CD4-positive, alpha-beta memory T cell (primary cell): ENCODE data around the gene PHAF1. TPM values are rescaled to one million over a fixed set of nuclear protein-coding genes. Genes with fewer than 3 reads are reported as not detected.

ENCODE experiments used
- CTCF ChIA-PET: fragments of 350-600 bp; sonication (Branson Sonifier 250); formaldehyde crosslinking; loops from one replicate; lab custom pipeline; 2021; ENCODE audit warnings: inconsistent platforms; ENCODE audit not compliant: partially characterized antibody; lab: Charles Lee
- POLR2A ChIA-PET: fragments of 350-600 bp; sonication (Branson Sonifier 250); formaldehyde crosslinking; loops from one replicate; lab custom pipeline; 2021; ENCODE audit not compliant: partially characterized antibody; lab: Charles Lee
- DNase-seq, 5 donors: peaks; one replicate each; pipeline versions ENCODE4 v3.0.0 to v3.0.0-alpha.2; 2020 to 2022; ENCODE audit warnings: mixed read lengths in 1 of 5
- H3K27ac ChIP-seq: one replicate; pipeline ENCODE4 v1.7.0; 2013; ENCODE audit warnings: low read depth, low read length
- H3K27me3 ChIP-seq: 2 replicates; pipeline ENCODE4 v1.7.0; 2013; ENCODE audit warnings: mild to moderate bottlenecking, low read length, moderate library complexity; ENCODE audit not compliant: insufficient read depth
- H3K36me3 ChIP-seq: 2 replicates; pipeline ENCODE4 v1.7.0; 2013; ENCODE audit warnings: mild to moderate bottlenecking, low read length, moderate library complexity; ENCODE audit not compliant: insufficient read depth
- H3K4me1 ChIP-seq: 2 replicates; pipeline ENCODE4 v1.7.0; 2013; ENCODE audit warnings: mild to moderate bottlenecking, low read length, moderate library complexity; ENCODE audit not compliant: insufficient read depth
- H3K4me3 ChIP-seq, 2 donors: one replicate each; pipeline ENCODE4 v1.7.0; 2013; ENCODE audit warnings: low read length in 2 of 2, mild to moderate bottlenecking in 1 of 2
- H3K9me3 ChIP-seq, 2 donors: one replicate each; pipeline ENCODE4 v1.7.0; 2013; ENCODE audit warnings: low read length in 2 of 2, control low read depth in 1 of 2; ENCODE audit not compliant: control insufficient read depth in 1 of 2
- H3K27ac Mint-ChIP-seq, 7 donors: one replicate each; pipeline ENCODE4 v1.8.0; 2020 to 2021; ENCODE audit warnings: mixed read lengths in 7 of 7, mild to moderate bottlenecking in 6 of 7, inconsistent platforms in 3 of 7, moderate library complexity in 3 of 7
- H3K27me3 Mint-ChIP-seq, 2 donors: one replicate each; pipeline ENCODE4 v1.8.0; 2020 to 2021; ENCODE audit warnings: mixed read lengths in 2 of 2
- H3K36me3 Mint-ChIP-seq, 2 donors: one replicate each; pipeline ENCODE4 v1.8.0; 2020 to 2021; ENCODE audit warnings: mixed read lengths in 2 of 2, inconsistent platforms in 1 of 2, mild to moderate bottlenecking in 1 of 2
- H3K4me1 Mint-ChIP-seq, 4 donors: one replicate each; pipeline ENCODE4 v1.8.0; 2020 to 2021; ENCODE audit warnings: mixed read lengths in 4 of 4, mild to moderate bottlenecking in 1 of 4
- H3K4me3 Mint-ChIP-seq, 8 donors: one replicate each; pipeline ENCODE4 v1.8.0; 2020 to 2021; ENCODE audit warnings: mixed read lengths in 8 of 8, mild to moderate bottlenecking in 7 of 8, moderate library complexity in 6 of 8, inconsistent platforms in 3 of 8
- H3K9me3 Mint-ChIP-seq, 8 donors: one replicate each; pipeline ENCODE4 v1.8.0; 2020 to 2021; ENCODE audit warnings: mixed read lengths in 8 of 8, mild to moderate bottlenecking in 5 of 8, inconsistent platforms in 3 of 8, moderate library complexity in 1 of 8
- intact Hi-C: fragments of 100-400 bp; cut with micrococcal nuclease; formaldehyde crosslinking; loops from one replicate; pipeline ENCODE4 v1.15.1; 2023
- polyA plus RNA-seq, 2 donors: library from polyadenylated mRNA; unstranded; fragments of 300-500 nt; fragmentation: Illumina TruSeq; gene quantifications; one replicate each; pipeline ENCODE4 v1.2.3, GENCODE V29; 2021
- total RNA-seq, 2 experiments: library from RNA; stranded (reverse); gene quantifications; one replicate each; pipeline ENCODE4 v1.2.3, GENCODE V29; 2021

Gene PHAF1
- total and polyA plus RNA-seq, 4 experiments from 2014 or later, result 7.5 to 22.7 (median 19.2) TPM

DNA sequence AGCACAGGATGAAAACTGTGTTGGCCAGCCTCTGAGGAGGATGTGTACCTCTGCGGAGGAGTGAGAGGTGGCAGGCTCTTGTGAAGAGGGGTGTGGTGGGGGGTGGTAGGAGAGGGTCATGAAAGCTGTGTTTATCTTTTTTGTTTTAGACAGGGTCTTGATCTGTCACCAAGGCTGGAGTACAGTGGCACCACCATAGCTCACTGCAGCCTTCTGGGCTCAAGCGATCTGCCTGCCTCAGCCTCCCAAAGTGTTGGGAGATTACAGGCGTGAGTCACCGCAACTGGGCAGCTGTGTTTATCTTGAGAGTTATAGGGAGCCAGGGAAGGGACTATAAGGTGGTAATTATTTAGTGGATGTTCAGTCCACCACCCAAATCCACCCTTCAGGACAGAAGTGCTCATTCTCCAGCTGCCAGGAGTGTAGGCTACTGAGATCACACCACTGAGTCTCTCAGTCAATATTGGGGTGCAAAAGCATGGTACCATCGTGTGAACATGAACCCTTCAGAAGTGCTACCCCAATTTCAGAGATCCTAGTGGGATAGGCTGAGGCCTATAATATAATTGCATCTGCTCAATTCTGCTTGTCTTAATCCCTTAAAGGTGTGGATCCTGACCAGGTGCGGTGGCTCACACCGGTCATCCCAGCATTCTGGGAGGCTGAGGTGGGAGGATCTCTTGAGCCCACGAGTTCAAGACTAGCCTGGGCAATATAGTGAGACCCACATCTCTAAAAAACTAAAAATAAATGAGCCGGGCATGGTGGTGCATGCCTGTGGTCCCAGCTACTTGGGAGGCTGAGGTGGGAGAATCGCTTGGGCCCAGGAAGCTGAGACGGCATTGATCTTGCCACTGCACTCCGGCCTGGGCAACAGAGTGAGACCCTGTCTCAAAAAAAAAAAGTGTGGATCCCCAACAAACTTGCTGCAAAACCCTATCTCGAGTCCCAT lies 81.0 kb downstream of the PHAF1 start:
- Mint-ChIP-seq H3K4me3 (peak overlapping the region in 4 of 8 donors; percentile 25 to 91 (median 87)), H3K27me3 (no peaks in the 10 kb centered on the region), H3K9me3 (peaks cover 0 to 2% (median 0%) of the 10 kb centered on the region in 8 donors), H3K27ac (peak overlapping the region in 4 of 7 donors; percentile 84 to 95 (median 86)), H3K36me3 (peaks cover 4 to 29% of the 10 kb centered on the region in 2 donors), H3K4me1 (peaks cover 16 to 39% (median 29%) of the 10 kb centered on the region in 4 donors)
- intact Hi-C loops, result no loop called here
- Histone ChIP-seq H3K27ac (no peak overlapping the region), H3K4me3 (no peak overlapping the region), H3K27me3 (no peaks in the 10 kb centered on the region), H3K9me3 (no peaks in the 10 kb centered on the region), H3K4me1 (peaks cover 31% of the 10 kb centered on the region), H3K36me3 (peaks cover 19% of the 10 kb centered on the region)
- ChIA-PET POLR2A (interaction anchor here (0.7 to 2.1 kb wide), 3 partner anchors 16 to 36 kb away, joined by 3 to 7 read pairs (median 4); partner anchors contain the start of gene TMEM208), CTCF (no interaction called here)
- no peak for DNase-seq

DNA sequence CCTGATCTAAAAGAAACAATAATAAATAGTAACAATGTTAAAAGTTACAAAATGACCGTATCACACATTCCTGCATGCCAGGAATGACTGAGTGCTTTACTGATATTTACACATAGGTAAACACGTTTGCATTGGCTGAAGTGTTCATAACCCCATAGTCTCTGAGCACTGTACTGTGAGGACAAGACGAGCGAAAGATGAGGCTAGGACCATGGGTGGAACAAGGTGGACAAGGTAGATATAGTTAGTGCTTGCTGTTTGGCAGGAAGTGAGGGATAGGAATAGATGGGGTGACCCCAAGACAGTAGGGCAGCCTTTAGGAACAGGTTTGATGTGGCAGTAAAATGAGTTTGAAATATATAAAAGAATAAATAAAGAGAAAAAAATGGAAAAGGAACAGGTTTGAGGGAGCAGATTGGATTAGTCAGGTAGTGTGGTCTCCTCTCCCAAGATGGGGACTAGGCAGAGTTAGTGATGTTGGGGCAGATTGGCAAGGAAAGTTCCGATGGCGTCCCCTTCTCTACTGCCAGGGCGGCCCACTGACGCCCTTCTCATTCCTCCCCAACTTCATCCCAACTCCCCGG lies 81.8 kb downstream of the PHAF1 start:
- Mint-ChIP-seq H3K36me3 (peaks cover 11 to 37% of the 10 kb centered on the region in 2 donors), H3K4me3 (peak overlapping the region; percentile 86 to 96 (median 90)), H3K27me3 (no peaks in the 10 kb centered on the region), H3K27ac (peak overlapping the region; percentile 75 to 95 (median 87)), H3K9me3 (peaks cover 0 to 2% (median 0%) of the 10 kb centered on the region in 8 donors), H3K4me1 (peaks cover 20 to 45% (median 34%) of the 10 kb centered on the region in 4 donors)
- Histone ChIP-seq H3K27me3 (no peaks in the 10 kb centered on the region), H3K4me1 (peaks cover 30% of the 10 kb centered on the region), H3K36me3 (peaks cover 27% of the 10 kb centered on the region), H3K9me3 (no peaks in the 10 kb centered on the region), H3K4me3 (peak overlapping the region; percentile 84 to 87), H3K27ac (peak overlapping the region; percentile 80)
- ChIA-PET POLR2A (interaction anchor here (1.6 to 2.4 kb wide), 5 partner anchors 17 to 258 kb away, joined by 4 to 12 read pairs (median 9); no protein-coding TSS in a partner anchor), CTCF (interaction anchor here (1.1 to 1.7 kb wide), 2 partner anchors 9 to 35 kb away, joined by 3 to 4 read pairs; no protein-coding TSS in a partner anchor)
- no peak for DNase-seq
- intact Hi-C loops, result no loop called here

DNA sequence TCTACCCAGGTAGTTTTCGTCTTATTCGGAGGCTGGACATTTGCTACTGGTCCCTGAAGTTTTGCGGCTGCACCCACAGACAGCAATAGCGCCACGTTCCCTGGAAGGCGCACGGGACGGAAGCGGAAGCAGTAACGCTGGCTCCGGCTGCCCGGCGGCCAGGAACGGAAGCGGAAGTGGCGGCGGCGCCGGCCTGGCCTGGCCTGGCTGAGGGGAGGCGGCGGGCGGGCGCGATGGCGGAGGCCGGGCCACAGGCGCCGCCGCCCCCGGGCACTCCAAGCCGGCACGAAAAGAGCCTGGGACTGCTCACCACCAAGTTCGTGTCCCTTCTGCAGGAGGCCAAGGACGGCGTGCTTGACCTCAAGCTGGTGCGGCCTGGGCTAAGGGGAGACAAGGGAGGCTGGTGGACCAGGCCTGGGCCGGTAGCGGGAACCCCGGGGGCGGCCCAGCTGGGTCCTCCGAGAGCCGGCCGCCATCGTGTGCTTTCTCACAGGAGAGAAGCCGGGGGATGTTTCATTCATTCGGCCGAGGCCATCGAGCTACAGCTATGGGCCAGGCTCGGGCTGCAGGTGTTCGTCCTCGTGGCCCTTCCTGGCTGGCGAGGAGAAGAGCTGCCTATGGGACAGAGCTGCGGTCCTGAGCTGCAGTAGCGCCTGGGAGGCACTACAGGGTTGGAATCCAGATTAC lies 82.4 kb downstream of the PHAF1 start, which contains the start of gene E2F4:
TSS of gene E2F4 (plus strand) at position 161 of the 687 bp plus-strand sequence. CDS start at position 234, 73 bp downstream.
- H3K4me1 Mint-ChIP-seq, result peaks cover 24 to 50% (median 41%) of the 10 kb centered on the region in 4 donors
- H3K9me3 Mint-ChIP-seq, result peaks cover 0 to 2% (median 0%) of the 10 kb centered on the region in 8 donors
- H3K4me3 Mint-ChIP-seq, result peak within 1 kb of the TSS; percentile 86 to 96 (median 90)
- peak within 1 kb of the TSS; percentile 84 to 87 for H3K4me3 ChIP-seq
- H3K36me3 Mint-ChIP-seq, result peaks cover 17 to 44% of the 10 kb centered on the region in 2 donors
- DNase-seq, result peak; percentile 80 to 85 (median 83)
- peaks cover 30% of the 10 kb centered on the region for H3K4me1 ChIP-seq
- peaks cover 34% of the 10 kb centered on the region for H3K36me3 ChIP-seq
- no peaks in the 10 kb centered on the region for H3K27me3 Mint-ChIP-seq
- ChIA-PET POLR2A (interaction anchor here (0.7 to 2.4 kb wide), 16 partner anchors 10 to 299 kb away, joined by 3 to 15 read pairs (median 4); partner anchors contain the start of genes HSF4 and TMEM208), CTCF (interaction anchor here (1.1 to 1.7 kb wide), 4 partner anchors 9 to 35 kb away, joined by 3 to 4 read pairs (median 4); partner anchors contain the start of genes FBXL8 and TRADD)
- intact Hi-C loops, result loop anchor here (2.0 kb wide), 2 partner anchors 35 to 55 kb away; partner anchors contain the start of genes FHOD1 and TMEM208
- no peaks in the 10 kb centered on the region for H3K9me3 ChIP-seq
- no peaks in the 10 kb centered on the region for H3K27me3 ChIP-seq
- H3K27ac ChIP-seq, result peak within 1 kb of the TSS; percentile 80
- H3K27ac Mint-ChIP-seq, result peak within 1 kb of the TSS; percentile 84 to 95 (median 91)

- peak overlapping the region; percentile 74 to 94 (median 87) for H3K27ac Mint-ChIP-seq
- no peaks in the 10 kb centered on the region for H3K27me3 Mint-ChIP-seq
- H3K9me3 ChIP-seq, result no peaks in the 10 kb centered on the region
- CTCF ChIA-PET, result interaction anchor here (0.8 to 1.7 kb wide), 6 partner anchors 10 to 38 kb away, joined by 3 to 4 read pairs (median 4); partner anchors contain the start of genes FBXL8, NOL3 and TRADD
- peaks cover 41% of the 10 kb centered on the region for H3K36me3 ChIP-seq
- H3K9me3 Mint-ChIP-seq, result peaks cover 0 to 2% (median 0%) of the 10 kb centered on the region in 8 donors
- no peaks in the 10 kb centered on the region for H3K27me3 ChIP-seq
- H3K27ac ChIP-seq, result peak overlapping the region; percentile 80
- H3K4me1 ChIP-seq, result peaks cover 30% of the 10 kb centered on the region
- peak in 2 of 5 donors; percentile 30 to 61 for DNase-seq
- peak overlapping the region; percentile 86 to 96 (median 90) for H3K4me3 Mint-ChIP-seq
- peaks cover 22 to 51% of the 10 kb centered on the region in 2 donors for H3K36me3 Mint-ChIP-seq
- POLR2A ChIA-PET, result interaction anchor here (0.7 to 2.4 kb wide), 17 partner anchors 9 to 300 kb away, joined by 3 to 15 read pairs (median 5); partner anchors contain the start of genes HSF4 and TMEM208
- H3K4me3 ChIP-seq, result peak overlapping the region; percentile 84 to 87
- peaks cover 24 to 53% (median 41%) of the 10 kb centered on the region in 4 donors for H3K4me1 Mint-ChIP-seq
- intact Hi-C loops, result loop anchor here (2.0 kb wide), 2 partner anchors 34 to 54 kb away; partner anchors contain the start of genes FHOD1 and TMEM208
These were observed 83.1 kb downstream of the PHAF1 start for GRCh38 chr16:67192781-67193361.

GRCh38 chr16:67193536-67193935 lies 83.8 kb downstream of the PHAF1 start:
- Histone ChIP-seq H3K4me3 (no peak overlapping the region), H3K4me1 (peaks cover 30% of the 10 kb centered on the region), H3K27me3 (no peaks in the 10 kb centered on the region), H3K27ac (peak overlapping the region; percentile 80), H3K9me3 (no peaks in the 10 kb centered on the region), H3K36me3 (peaks cover 47% of the 10 kb centered on the region)
- Mint-ChIP-seq H3K4me3 (peak overlapping the region; percentile 86 to 96 (median 90)), H3K4me1 (peaks cover 24 to 59% (median 44%) of the 10 kb centered on the region in 4 donors), H3K27ac (peak overlapping the region; percentile 74 to 94 (median 86)), H3K9me3 (peaks cover 0 to 2% (median 0%) of the 10 kb centered on the region in 8 donors), H3K27me3 (no peaks in the 10 kb centered on the region), H3K36me3 (peaks cover 22 to 58% of the 10 kb centered on the region in 2 donors)
- no peak for DNase-seq
- ChIA-PET CTCF (interaction anchor here (0.8 to 1.7 kb wide), 4 partner anchors 8 to 38 kb away, joined by 3 to 5 read pairs (median 4); partner anchors contain the start of gene NOL3), POLR2A (interaction anchor here (1.1 to 2.4 kb wide), 11 partner anchors 9 to 260 kb away, joined by 3 to 15 read pairs (median 6); partner anchors contain the start of genes HSF4 and TMEM208)
- intact Hi-C loops, result loop anchor here (2.0 kb wide), 2 partner anchors 33 to 53 kb away; partner anchors contain the start of genes FHOD1 and TMEM208
